Testis (tissue), 2 donors: ENCODE results near the gene KCNQ1.

ENCODE experiments used
- POLR2A ChIP-seq: fragments of 450-650 bp; IDR thresholded peaks from one replicate; pipeline ENCODE4 v1.6.1; 2017; ENCODE audit warnings: antibody characterized with exemption, mild to moderate bottlenecking, moderate library complexity
- TF ChIP-seq, protein P1 (sequence below), 3 experiments: fragments of 450-650 bp in 2 of 3; fragments of 200-600 bp in 1 of 3; sonication (generic) in 1 of 3; IDR thresholded peaks; one replicate each; pipeline ENCODE4 v1.5.1; 2016 to 2019; ENCODE audit warnings: antibody characterized with exemption in 3 of 3, mild to moderate bottlenecking in 2 of 3, moderate library complexity in 1 of 3

DNA sequence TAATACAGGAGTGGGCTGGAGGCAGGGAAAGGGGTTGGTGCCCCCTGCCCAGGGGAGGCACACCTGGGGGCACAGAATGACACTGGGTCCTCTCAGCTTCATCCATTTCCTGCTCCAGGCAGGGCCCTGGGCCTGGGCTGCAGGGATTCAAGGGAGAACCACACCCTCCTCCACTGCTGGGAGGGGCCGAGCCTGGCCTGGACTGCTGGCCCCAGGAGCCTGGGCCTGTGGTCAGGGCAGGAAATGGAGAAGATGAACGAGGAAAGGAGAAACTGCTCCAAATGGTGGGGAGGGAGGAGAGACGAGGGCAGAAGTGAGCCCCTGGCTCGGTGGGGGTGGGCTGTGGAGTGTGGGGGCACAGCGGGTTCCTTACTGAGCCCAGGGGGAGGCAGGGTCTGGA is 293.1 kb downstream of the KCNQ1 start:
- TF ChIP-seq, protein P1, sequence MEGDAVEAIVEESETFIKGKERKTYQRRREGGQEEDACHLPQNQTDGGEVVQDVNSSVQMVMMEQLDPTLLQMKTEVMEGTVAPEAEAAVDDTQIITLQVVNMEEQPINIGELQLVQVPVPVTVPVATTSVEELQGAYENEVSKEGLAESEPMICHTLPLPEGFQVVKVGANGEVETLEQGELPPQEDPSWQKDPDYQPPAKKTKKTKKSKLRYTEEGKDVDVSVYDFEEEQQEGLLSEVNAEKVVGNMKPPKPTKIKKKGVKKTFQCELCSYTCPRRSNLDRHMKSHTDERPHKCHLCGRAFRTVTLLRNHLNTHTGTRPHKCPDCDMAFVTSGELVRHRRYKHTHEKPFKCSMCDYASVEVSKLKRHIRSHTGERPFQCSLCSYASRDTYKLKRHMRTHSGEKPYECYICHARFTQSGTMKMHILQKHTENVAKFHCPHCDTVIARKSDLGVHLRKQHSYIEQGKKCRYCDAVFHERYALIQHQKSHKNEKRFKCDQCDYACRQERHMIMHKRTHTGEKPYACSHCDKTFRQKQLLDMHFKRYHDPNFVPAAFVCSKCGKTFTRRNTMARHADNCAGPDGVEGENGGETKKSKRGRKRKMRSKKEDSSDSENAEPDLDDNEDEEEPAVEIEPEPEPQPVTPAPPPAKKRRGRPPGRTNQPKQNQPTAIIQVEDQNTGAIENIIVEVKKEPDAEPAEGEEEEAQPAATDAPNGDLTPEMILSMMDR (IDR thresholded peaks at IDR 0.05) = no peak
- no peak for TF ChIP-seq POLR2A
